HG03039 (cell line): ENCODE data around the gene SPTB.

Experiments
- ATAC-seq: cut with Tn5 transposase; IDR thresholded peaks from one replicate; pipeline ENCODE4 v1.9.1; 2021; ENCODE audit warnings: mild to moderate bottlenecking, moderate library complexity; ENCODE audit not compliant: unreplicated experiment

SPTB gene

DNA sequence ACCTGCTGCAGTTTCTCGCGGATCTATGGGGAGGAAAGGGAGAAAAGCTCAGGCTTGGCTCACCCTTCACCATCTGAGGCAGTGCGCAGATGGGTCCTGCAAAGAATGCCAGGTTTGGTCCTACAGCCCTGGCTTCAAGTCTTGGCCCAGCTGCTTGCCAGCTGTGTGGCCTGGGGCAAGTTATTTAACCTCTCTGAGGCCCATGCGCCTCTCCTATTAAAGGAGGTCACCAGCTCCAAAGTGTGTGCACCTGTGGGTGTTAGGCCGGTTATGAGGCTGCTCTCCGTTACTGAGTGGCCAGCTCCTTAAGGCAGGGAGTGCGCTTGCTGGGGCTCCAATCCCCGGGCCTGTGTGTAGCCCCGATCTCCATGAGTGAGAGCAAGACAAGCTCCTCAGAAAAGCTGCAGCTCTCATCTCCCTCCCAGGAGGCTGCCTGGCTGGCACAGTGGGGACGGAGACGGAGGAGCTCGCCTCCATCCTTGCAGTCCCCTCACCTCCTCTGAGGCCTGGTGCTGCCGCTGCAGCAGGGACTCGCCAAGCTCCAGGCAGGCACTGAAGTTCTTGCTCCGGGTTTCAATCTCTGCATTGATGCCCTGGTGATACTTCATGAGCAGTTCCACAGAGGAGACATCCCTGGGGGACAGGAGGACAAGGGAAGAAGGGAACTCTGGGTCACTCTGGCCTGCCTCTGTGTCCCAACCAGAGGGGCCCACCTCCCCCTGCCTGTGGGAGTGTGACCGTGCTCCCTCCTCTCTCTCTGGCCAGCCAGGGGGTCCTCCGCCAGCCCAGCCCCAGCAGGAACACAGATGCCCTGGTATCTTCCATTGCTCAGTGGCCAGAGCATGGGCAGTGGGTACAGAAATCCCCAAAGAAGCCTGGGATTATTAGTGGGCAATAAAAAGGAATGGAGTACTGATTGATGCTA, 110.3 kb downstream of the SPTB start:
- ATAC-seq, result no peak

- no peak for ATAC-seq
Observed at GRCh38 chr14:64768401-64769095, 111.2 kb downstream of the SPTB start.

- no peak for ATAC-seq
Observed at GRCh38 chr14:64767215-64767964, 112.3 kb downstream of the SPTB start.

- ATAC-seq, result no peak
Observed at GRCh38 chr14:64766430-64767151, 113.1 kb downstream of the SPTB start.

- ATAC-seq, result no peak
Observed at GRCh38 chr14:64765740-64766302, 113.9 kb downstream of the SPTB start.

GRCh38 chr14:64764641-64765520, 114.8 kb downstream of the SPTB start:
- ATAC-seq, result no peak

- ATAC-seq, result no peak
Observed at GRCh38 chr14:64763801-64764621, 115.7 kb downstream of the SPTB start.

- ATAC-seq, result no peak
Observed at GRCh38 chr14:64763085-64763782, 116.5 kb downstream of the SPTB start.

DNA sequence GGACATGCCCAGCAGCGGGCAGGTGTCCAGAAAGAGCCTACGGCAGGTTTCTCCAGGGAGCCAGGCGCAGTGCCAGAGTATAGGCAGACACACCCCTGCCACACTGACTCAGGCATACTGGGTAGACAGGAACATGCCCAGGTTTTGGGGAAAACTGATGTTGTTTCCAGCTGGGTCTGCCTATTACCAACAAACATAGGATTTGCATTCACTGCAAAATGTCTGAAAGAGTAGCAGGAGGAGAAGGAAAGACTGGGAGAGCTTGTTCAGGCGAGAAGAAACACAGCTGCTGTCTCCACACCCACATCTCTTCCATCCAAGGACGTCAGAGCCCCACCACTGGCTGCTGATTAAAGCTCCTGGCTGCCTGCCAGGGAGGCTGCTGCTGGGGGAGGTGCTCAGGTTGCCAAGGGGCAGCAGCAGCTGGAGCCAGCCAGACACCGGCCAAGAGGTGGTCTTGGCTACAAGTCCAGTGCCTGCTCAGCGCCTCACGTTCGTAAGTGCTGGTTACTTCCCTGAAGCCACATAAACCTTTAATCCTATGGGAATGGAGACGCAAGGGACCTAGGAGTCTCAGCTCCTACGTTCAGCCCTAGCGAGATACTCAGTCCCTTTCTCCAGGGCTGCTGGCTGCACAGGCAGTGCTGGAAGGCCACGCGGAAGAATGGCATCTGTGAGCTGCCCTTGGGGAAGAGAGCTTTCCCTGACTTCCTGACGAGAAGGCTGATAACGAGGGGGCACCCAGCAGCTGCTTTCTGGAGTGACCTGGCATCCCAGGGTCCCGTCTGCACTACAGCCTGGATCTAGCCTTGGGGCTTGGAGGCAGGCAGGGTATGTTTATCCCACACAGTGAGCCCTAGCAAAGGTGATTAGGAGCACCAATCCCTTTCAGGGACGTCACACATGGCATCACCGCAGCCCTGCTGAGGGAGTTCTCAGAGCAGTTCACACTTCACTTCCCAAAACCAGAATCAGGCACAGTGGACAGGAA, 117.4 kb downstream of the SPTB start:
- ATAC-seq, result no peak

DNA sequence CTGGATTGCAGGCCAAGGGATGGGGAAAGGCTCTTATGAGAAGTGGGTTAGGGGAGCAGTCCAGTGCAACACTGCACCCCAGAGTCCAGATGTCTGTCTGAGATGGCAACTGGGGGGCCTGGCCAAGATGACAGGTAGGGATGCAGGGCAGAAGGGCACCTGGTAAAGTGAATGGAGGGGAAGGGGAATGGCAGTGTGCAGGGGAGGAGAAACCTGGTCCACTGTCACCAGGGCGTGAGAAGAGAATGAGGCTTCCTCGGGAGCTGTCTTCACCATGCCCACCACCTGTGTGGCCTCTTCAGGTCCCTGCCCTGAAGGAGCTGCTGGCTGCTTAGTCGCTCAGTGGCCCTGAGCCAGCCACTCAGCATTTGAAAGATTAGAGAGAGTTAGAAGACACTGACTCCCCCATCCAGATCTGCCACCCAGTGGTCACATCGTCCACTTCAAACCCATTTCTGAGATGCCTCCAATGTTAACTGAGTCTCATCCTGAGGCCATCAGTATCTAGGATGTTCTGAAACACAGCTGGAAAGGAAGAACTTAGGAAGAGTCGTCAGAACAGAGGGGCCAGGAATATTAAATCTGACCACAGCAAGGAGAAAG, 118.2 kb downstream of the SPTB start:
- ATAC-seq, result no peak

DNA sequence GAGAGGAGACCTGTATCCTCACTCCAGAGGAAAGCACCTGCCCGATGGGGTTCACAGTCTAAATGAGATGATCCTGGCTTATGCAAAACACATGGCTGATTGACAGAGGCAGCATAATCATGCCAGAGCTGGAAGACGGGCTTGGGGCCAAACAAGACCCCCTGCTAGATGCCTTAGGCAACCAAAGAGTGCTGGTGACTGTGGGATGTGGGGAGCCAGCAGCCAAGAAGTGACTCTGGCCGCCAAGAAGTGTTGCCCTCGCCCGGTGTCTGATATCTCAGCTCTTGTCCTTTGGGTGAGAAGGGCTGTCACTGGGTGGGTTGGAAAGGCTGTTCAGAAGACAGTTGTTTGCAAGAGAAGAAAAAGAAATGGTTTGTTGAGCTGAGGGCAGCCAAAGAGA, 118.8 kb downstream of the SPTB start:
- ATAC-seq, result no peak

DNA sequence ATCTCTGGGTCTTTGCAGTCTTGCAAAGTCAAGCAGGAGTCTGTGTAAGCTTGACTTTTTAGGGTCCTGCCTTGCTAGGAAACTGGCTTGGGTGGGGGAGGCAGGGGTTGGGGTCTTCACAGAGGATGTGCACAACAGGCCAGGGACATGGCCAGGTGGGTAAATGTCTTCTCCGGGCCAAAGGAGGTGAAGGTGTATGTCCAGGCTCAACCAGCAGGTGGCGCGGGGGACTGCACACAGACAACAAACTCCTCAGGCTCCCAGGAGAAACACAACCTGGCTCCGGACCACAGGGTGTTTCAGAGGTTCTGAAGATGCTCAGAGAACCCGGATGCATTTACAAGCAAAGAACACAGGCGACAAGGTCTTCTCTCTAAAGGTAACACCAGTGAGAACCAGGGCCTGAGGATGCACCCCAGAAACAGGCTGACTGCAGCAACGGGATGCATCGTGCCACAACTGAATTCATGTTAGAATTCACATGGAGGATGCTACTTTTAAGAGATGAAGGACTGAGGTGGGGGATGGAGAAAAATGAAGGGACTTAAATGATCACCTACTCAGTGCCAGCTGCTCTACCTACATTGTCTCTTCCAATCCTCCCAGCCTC, 119.5 kb downstream of the SPTB start:
- no peak for ATAC-seq

GRCh38 chr14:64759555-64759938, 120.2 kb downstream of the SPTB start:
- ATAC-seq, result no peak

GRCh38 chr14:64758691-64759554, 120.8 kb downstream of the SPTB start:
- no peak for ATAC-seq

DNA sequence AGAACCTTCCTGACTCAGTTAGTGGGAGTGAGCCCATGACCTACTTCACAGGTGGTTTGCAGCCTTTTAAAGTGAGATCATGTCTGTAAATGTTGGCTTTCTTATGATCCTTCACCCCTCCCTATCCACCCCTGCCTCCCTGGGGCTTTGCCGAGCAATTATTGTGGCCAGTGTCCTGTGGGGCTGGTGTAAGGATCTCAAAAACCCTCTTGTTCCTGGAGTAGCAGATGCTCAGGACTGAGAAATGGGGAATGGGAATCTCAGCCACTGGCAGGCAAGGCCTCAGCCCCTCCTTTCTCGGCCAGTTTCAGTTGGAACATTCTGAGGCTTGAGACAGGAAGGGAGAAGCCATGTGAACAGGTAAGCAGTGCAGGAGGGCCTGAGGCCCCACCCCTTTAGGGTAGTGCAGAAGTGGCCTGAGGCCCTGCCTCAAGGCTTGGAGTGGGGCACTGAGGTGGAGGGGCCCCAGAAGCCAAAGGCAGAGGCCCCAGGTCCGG, 121.6 kb downstream of the SPTB start:
- ATAC-seq, result no peak
